ENCODE results near the gene DSP. TPM values are rescaled to one million over a fixed set of nuclear protein-coding genes. Genes with fewer than 3 reads are reported as not detected.

Gene DSP
- total and polyA plus RNA-seq, 10 of the 15 experiments (the other 5 are each of a cell fraction or from before 2014, with no cell fraction given): under 0.01 to 0.36 (median 0.04) TPM; not detected in 4

GRCh38 chr6:7507600-7507999 is 33.9 kb upstream of the DSP start:
- WGBS (ENCODE audit: insufficient coverage, insufficient replicate concordance, low lambda C conversion rate, missing lambda C conversion rate): 76% methylated on average over 6 of the region's 6 CpGs
- Histone ChIP-seq H3K9ac (ENCODE audit: control insufficient read depth, insufficient read depth, low read length) (no peak overlapping the region), H3K27ac (ENCODE audit: control insufficient read depth, insufficient read depth) (no peak overlapping the region), H3K79me2 (ENCODE audit: control insufficient read depth, insufficient read depth, low read length) (no peaks in the 10 kb centered on the region), H3K27me3 (replicated peaks in 1 of 2; ENCODE audit: control insufficient read depth in 2 of 2, insufficient read depth in 2 of 2, low read length in 1 of 2) (peaks cover 0 to 2% of the 10 kb centered on the region in 2 experiments; a peak in 2 of 4 replicates), H3K36me3 (ENCODE audit: control insufficient read depth in 2 of 2, insufficient read depth in 2 of 2, low read length in 1 of 2) (no peaks in the 10 kb centered on the region), H3K9me3 (replicated peaks; ENCODE audit: control insufficient read depth, insufficient read depth, low read length) (no peaks in the 10 kb centered on the region), H3K4me1 (ENCODE audit: control insufficient read depth, insufficient read depth, low read length) (no peaks in the 10 kb centered on the region), H3K4me3 (no peak overlapping the region), H2AFZ (ENCODE audit: control insufficient read depth, low read depth, low read length) (no peak overlapping the region), H4K20me1 (ENCODE audit: control insufficient read depth, insufficient read depth) (no peaks in the 10 kb centered on the region), H3K4me2 (ENCODE audit: control insufficient read depth, insufficient read depth) (no peak overlapping the region)
- FAIRE-seq (no peak), DNase-seq (ENCODE audit: low read depth, low spot score) (no peak), ATAC-seq (no peak)
- intact Hi-C loops (cut with micrococcal nuclease; ENCODE audit: unreplicated experiment): no loop called here
- BruUV-seq (replicated peaks): no TSS peak
- ChIA-PET SMC1A (ENCODE audit: uncharacterized antibody, unreplicated experiment) (no interaction called here), RAD21 (ENCODE audit: unreplicated experiment) (no interaction called here), POLR2A (no interaction called here), CTCF (no interaction called here)
- TF ChIP-seq TAF1 (IDR thresholded peaks at IDR 0.05; ENCODE audit: borderline replicate concordance, low read depth, low read length): no peak
- TF ChIP-seq KLF5 (IDR thresholded peaks at IDR 0.05; ENCODE audit: partially characterized antibody): no peak
- no peak for TF ChIP-seq IRF5 (IDR thresholded peaks at IDR 0.05; ENCODE audit: borderline replicate concordance)
- no peak for TF ChIP-seq YY1 (IDR thresholded peaks at IDR 0.05; ENCODE audit: low read depth, low read length)
- TF ChIP-seq SUZ12 (IDR thresholded peaks at IDR 0.05; ENCODE audit: unreplicated experiment): no peak
- no peak for TF ChIP-seq EGR1 (IDR thresholded peaks at IDR 0.05; ENCODE audit: borderline replicate concordance in 1 of 2, low read depth in 2 of 2, low read length in 2 of 2)
- TF ChIP-seq FOS (IDR thresholded peaks at IDR 0.05; ENCODE audit: borderline replicate concordance, extremely low read depth, insufficient read length): no peak
- TF ChIP-seq CEBPZ (IDR thresholded peaks at IDR 0.05; ENCODE audit: low read depth, low read length): no peak
- no peak for TF ChIP-seq IKZF2 (IDR thresholded peaks at IDR 0.05)
- TF ChIP-seq YBX1 (IDR thresholded peaks at IDR 0.05): no peak
- TF ChIP-seq TARDBP (IDR thresholded peaks at IDR 0.05; ENCODE audit: borderline replicate concordance): no peak
- TF ChIP-seq CREM (IDR thresholded peaks at IDR 0.05; ENCODE audit: low read depth): no peak
- no peak for TF ChIP-seq RELB (IDR thresholded peaks at IDR 0.05; ENCODE audit: low read depth)
- in situ Hi-C loops (cut with MboI): no loop called here
